22Rv1 (cell line): ENCODE measurements around the gene ISG15.
A peak's percentile ranks its signal among the peaks of the same experiment; 100 is the strongest.
"Not testable (repeated sequence)": the region's sequence is repeated elsewhere in the genome, so short reads cannot be mapped to it uniquely, and the experiment has no call there.

Source experiments
- H3K27ac ChIP-seq: fragments of 450-650 bp; 2 replicates; pipeline ENCODE4 v1.5.1; 2017
- CTCF ChIP-seq: fragments of 450-650 bp; IDR thresholded peaks from 2 replicates; pipeline ENCODE4 v1.5.1; 2017; ENCODE audit warnings: mild to moderate bottlenecking
- ZFX ChIP-seq: fragments of 450-650 bp; IDR thresholded peaks from 2 replicates; pipeline ENCODE4 v1.6.1; 2017; ENCODE audit warnings: antibody characterized with exemption, borderline replicate concordance

ISG15 gene

DNA sequence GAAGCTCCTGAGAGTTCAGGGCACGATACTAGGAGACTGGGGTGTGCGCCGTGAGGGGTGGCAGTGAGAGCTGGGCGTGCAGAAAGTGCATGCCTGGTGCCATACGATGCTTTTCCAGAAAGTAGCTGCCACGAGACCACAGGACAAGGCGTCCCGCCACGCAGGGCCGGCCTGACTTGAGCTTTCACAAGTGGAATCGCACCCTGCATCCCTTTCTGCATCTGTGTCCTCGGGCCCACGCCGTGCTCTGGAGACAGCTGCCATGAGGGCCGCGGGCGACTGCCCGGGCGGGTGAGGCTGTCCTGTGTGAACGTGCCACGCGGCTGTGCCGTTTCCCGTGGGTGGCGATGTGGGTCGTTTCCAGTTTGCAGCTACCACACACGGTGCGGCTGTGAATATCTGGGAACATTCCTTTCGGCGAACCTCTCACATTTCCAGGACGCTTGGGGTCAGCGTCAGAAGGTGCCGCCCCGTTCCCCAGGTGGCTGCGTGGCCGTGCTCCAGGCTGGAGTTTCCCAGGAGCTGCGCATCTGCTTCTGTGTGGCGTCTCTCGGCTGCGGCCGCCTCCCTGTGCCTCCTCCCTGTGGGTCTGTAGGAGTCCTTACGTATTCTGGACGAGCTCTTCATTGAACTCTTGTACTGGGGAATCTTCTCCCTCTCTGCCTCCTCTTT lies 30.4 kb upstream of the ISG15 start:
- H3K27ac ChIP-seq, result no peak overlapping the region
- no peak for TF ChIP-seq ZFX
- no peak for TF ChIP-seq CTCF

- TF ChIP-seq ZFX (no peak), CTCF (peak; percentile 93)
- H3K27ac ChIP-seq, result no peak overlapping the region
Observed at GRCh38 chr1:983798-984475, 29.4 kb upstream of the ISG15 start.

- TF ChIP-seq CTCF (peak; percentile 20), ZFX (no peak)
- no peak overlapping the region for H3K27ac ChIP-seq
Observed at GRCh38 chr1:984476-984814, 28.9 kb upstream of the ISG15 start.

DNA sequence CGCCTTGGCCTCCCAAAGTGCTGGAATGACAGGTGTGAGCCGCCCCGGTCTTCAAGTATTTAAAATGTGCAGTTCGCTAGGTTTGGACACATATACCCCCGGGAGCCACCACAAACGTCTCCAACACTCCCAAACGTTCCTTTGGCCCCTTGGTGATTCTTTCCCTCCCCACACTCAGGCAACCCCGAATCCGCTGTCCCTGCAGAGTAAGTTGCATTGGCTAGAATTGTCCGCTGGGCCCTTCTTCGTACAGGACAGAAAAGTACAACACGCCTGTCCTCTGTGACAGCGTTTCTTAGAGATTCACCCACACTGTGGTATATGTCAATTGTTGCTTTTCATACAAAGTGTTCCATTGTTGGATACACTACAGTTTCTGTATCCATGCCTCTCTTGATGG lies 28.2 kb upstream of the ISG15 start:
- TF ChIP-seq CTCF (no peak), ZFX (no peak)
- no peak overlapping the region for H3K27ac ChIP-seq

- not testable (repeated sequence) for H3K27ac ChIP-seq
Observed at GRCh38 chr1:988061-988460, 25.2 kb upstream of the ISG15 start.

DNA sequence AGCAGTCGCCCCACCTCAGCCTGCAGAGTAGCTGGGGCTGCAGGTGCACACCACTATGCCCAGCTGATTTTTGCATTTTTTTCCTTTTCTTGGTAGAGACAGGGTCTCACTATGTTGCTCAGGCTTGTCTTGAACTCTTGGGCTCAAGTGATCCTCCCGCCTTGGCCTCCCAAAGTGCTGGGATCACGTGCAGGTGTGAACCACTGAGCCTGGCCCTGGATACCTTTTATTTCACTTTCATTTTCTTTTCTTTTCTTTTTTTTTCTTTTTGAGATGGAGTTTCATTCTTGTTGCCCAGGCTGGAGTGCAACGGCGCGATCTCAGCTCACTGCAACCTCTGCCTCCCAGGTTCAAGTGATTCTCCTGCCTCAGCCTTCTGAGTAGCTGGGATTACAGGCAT lies 22.0 kb upstream of the ISG15 start:
- H3K27ac ChIP-seq, result not testable (repeated sequence)

DNA sequence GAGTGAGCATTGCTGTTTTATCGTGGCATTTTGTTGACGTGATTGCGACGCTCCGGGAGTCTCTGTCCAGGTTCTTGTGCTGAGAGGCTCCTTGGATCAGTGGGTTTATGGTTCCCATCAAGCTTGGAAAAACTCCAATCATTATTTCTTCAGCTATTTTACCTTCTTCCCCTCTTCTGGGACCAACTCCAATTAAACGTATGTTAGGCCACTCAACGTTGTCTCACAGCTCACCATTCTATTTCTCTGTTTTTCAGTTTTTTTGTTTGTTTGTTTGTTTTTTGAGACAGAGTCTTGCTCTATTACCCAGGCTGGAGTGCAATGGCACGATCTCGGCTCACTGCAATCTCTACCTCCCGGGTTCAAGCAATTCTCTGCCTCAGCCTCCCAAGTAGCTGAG lies 21.4 kb upstream of the ISG15 start:
- no peak overlapping the region for H3K27ac ChIP-seq
- TF ChIP-seq ZFX (no peak), CTCF (no peak)

GRCh38 chr1:992362-992761 lies 20.9 kb upstream of the ISG15 start:
- TF ChIP-seq CTCF, result no peak
- no peak for TF ChIP-seq ZFX
- no peak overlapping the region for H3K27ac ChIP-seq
